SK-N-SH treated with all-trans-retinoic acid at 6 μM for 48 hours (cell line): ENCODE measurements around the gene SIL1.

Experiments
- ARNTL ChIP-seq: fragments of 450-650 bp; formaldehyde crosslinking; IDR thresholded peaks from 2 replicates; pipeline ENCODE4 v1.5.0; 2020; ENCODE audit warnings: low read depth, mild to moderate bottlenecking, moderate library complexity, borderline replicate concordance
- BACH2 ChIP-seq: fragments of 250-450 bp; sonication (Bioruptor Pico); IDR thresholded peaks from 2 replicates; pipeline ENCODE4 v1.9.0; 2021; ENCODE audit warnings: mild to moderate bottlenecking, borderline replicate concordance
- ISL1 ChIP-seq: fragments of 250-450 bp; sonication (Bioruptor Pico); IDR thresholded peaks from 2 replicates; pipeline ENCODE4 v2.1.2; 2022; ENCODE audit warnings: mild to moderate bottlenecking, moderate library complexity
- OSR1 ChIP-seq: fragments of 250-450 bp; sonication (Bioruptor Pico); IDR thresholded peaks from 2 replicates; pipeline ENCODE4 v1.8.0; 2022; ENCODE audit warnings: moderate library complexity, mild to moderate bottlenecking, inconsistent platforms
- PPARA ChIP-seq: fragments of 250-450 bp; sonication (Bioruptor Pico); IDR thresholded peaks from 2 replicates; pipeline ENCODE4 v1.5.0; 2020; ENCODE audit warnings: mild to moderate bottlenecking, borderline replicate concordance
- RARB ChIP-seq: fragments of 250-450 bp; sonication (Bioruptor Pico); IDR thresholded peaks from 2 replicates; pipeline ENCODE4 v1.8.0; 2021; ENCODE audit warnings: mild to moderate bottlenecking, moderate library complexity
- SNAI2 ChIP-seq: fragments of 250-450 bp; sonication (Bioruptor Pico); IDR thresholded peaks from 2 replicates; pipeline ENCODE4 v1.5.0; 2020; ENCODE audit warnings: mild to moderate bottlenecking, moderate library complexity
- TCF4 ChIP-seq: fragments of 250-450 bp; sonication (Bioruptor Pico); IDR thresholded peaks from 2 replicates; pipeline ENCODE4 v1.8.0; 2021; ENCODE audit warnings: mild to moderate bottlenecking, moderate library complexity, borderline replicate concordance
- ZFP30 ChIP-seq: fragments of 450-650 bp; formaldehyde crosslinking; IDR thresholded peaks from 2 replicates; pipeline ENCODE4 v1.5.0; 2022; ENCODE audit warnings: mild to moderate bottlenecking, moderate library complexity
- ZNF8 ChIP-seq: fragments of 450-650 bp; formaldehyde crosslinking; IDR thresholded peaks from 2 replicates; pipeline ENCODE4 v1.5.0; 2020; ENCODE audit warnings: mild to moderate bottlenecking, moderate library complexity
- TF ChIP-seq, protein P1 (sequence below): fragments of 250-450 bp; sonication (Bioruptor Pico); IDR thresholded peaks from 2 replicates; pipeline ENCODE4 v1.8.0; 2020; ENCODE audit warnings: mild to moderate bottlenecking, moderate library complexity, borderline replicate concordance
- TF ChIP-seq, protein P2 (sequence below): fragments of 250-450 bp; sonication (Bioruptor Pico); IDR thresholded peaks from 2 replicates; pipeline ENCODE4 v1.5.0; 2020; ENCODE audit warnings: mild to moderate bottlenecking, moderate library complexity
- TF ChIP-seq, protein P3 (sequence below): fragments of 250-450 bp; sonication (Bioruptor Pico); IDR thresholded peaks from 2 replicates; pipeline ENCODE4 v1.5.1; 2021; ENCODE audit warnings: mild to moderate bottlenecking, moderate library complexity
- TF ChIP-seq, protein P4 (sequence below): fragments of 250-450 bp; sonication (Bioruptor Pico); IDR thresholded peaks from 2 replicates; pipeline ENCODE4 v1.5.1; 2020; ENCODE audit warnings: low read depth, mild to moderate bottlenecking, moderate library complexity

DNA sequence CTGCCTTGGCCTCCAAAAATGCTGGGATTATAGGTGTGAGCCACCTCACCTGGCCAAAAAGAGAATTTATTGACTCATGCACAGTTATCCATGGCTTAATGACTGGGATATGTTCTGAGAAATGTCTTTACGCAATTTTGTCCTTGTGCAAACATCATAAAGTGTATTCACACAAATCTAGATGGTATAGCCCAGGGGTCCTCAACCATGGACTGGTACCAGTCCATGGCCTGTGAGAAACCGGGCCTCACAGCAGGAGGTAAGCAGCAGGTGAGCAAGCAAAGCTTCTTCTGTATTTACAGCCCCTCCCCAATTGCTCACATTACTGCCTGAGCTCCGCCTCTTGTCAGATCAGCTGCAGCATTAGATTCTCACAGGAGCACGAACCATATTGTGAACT lies 12.4 kb upstream of the SIL1 start:
- TF ChIP-seq ARNTL (CRISPR knock-in tag) (no peak), PPARA (no peak), RARB (CRISPR knock-in tag) (no peak), ZFP30 (CRISPR knock-in tag) (no peak), SNAI2 (CRISPR knock-in tag) (no peak), ISL1 (CRISPR knock-in tag) (no peak), TCF4 (CRISPR knock-in tag) (no peak), OSR1 (no peak), BACH2 (no peak), ZNF8 (CRISPR knock-in tag) (no peak)
- TF ChIP-seq, protein P1, sequence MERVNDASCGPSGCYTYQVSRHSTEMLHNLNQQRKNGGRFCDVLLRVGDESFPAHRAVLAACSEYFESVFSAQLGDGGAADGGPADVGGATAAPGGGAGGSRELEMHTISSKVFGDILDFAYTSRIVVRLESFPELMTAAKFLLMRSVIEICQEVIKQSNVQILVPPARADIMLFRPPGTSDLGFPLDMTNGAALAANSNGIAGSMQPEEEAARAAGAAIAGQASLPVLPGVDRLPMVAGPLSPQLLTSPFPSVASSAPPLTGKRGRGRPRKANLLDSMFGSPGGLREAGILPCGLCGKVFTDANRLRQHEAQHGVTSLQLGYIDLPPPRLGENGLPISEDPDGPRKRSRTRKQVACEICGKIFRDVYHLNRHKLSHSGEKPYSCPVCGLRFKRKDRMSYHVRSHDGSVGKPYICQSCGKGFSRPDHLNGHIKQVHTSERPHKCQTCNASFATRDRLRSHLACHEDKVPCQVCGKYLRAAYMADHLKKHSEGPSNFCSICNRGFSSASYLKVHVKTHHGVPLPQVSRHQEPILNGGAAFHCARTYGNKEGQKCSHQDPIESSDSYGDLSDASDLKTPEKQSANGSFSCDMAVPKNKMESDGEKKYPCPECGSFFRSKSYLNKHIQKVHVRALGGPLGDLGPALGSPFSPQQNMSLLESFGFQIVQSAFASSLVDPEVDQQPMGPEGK (CRISPR knock-in tag) = no peak
- TF ChIP-seq, protein P2, sequence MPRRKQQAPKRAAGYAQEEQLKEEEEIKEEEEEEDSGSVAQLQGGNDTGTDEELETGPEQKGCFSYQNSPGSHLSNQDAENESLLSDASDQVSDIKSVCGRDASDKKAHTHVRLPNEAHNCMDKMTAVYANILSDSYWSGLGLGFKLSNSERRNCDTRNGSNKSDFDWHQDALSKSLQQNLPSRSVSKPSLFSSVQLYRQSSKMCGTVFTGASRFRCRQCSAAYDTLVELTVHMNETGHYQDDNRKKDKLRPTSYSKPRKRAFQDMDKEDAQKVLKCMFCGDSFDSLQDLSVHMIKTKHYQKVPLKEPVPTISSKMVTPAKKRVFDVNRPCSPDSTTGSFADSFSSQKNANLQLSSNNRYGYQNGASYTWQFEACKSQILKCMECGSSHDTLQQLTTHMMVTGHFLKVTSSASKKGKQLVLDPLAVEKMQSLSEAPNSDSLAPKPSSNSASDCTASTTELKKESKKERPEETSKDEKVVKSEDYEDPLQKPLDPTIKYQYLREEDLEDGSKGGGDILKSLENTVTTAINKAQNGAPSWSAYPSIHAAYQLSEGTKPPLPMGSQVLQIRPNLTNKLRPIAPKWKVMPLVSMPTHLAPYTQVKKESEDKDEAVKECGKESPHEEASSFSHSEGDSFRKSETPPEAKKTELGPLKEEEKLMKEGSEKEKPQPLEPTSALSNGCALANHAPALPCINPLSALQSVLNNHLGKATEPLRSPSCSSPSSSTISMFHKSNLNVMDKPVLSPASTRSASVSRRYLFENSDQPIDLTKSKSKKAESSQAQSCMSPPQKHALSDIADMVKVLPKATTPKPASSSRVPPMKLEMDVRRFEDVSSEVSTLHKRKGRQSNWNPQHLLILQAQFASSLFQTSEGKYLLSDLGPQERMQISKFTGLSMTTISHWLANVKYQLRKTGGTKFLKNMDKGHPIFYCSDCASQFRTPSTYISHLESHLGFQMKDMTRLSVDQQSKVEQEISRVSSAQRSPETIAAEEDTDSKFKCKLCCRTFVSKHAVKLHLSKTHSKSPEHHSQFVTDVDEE = no peak
- TF ChIP-seq, protein P3, sequence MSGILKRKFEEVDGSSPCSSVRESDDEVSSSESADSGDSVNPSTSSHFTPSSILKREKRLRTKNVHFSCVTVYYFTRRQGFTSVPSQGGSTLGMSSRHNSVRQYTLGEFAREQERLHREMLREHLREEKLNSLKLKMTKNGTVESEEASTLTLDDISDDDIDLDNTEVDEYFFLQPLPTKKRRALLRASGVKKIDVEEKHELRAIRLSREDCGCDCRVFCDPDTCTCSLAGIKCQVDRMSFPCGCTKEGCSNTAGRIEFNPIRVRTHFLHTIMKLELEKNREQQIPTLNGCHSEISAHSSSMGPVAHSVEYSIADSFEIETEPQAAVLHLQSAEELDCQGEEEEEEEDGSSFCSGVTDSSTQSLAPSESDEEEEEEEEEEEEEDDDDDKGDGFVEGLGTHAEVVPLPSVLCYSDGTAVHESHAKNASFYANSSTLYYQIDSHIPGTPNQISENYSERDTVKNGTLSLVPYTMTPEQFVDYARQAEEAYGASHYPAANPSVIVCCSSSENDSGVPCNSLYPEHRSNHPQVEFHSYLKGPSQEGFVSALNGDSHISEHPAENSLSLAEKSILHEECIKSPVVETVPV (CRISPR knock-in tag) = no peak
- TF ChIP-seq, protein P4, sequence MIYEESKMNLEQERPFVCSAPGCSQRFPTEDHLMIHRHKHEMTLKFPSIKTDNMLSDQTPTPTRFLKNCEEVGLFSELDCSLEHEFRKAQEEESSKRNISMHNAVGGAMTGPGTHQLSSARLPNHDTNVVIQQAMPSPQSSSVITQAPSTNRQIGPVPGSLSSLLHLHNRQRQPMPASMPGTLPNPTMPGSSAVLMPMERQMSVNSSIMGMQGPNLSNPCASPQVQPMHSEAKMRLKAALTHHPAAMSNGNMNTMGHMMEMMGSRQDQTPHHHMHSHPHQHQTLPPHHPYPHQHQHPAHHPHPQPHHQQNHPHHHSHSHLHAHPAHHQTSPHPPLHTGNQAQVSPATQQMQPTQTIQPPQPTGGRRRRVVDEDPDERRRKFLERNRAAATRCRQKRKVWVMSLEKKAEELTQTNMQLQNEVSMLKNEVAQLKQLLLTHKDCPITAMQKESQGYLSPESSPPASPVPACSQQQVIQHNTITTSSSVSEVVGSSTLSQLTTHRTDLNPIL (CRISPR knock-in tag) = no peak
